Erythroblast (primary cell): Measurements from ENCODE around the gene DDOST.

Experiments used
- GATA1 ChIP-seq: IDR thresholded peaks from 2 replicates; pipeline ENCODE4 v1.6.1; 2011; ENCODE audit warnings: low read depth, mild to moderate bottlenecking, control low read depth, low read length, moderate library complexity
- POLR2A ChIP-seq: IDR thresholded peaks from 2 replicates; pipeline ENCODE4 v1.6.1; 2011; ENCODE audit warnings: mild to moderate bottlenecking, low read length

GRCh38 chr1:20665726-20666125 lies 4.6 kb upstream of the DDOST start:
- TF ChIP-seq POLR2A, result no peak
- no peak for TF ChIP-seq GATA1
